HFFc6 (cell line): ENCODE results near the gene NHP2. TPM values are rescaled to one million over a fixed set of nuclear protein-coding genes. Genes with fewer than 3 reads are reported as not detected.
A peak's percentile ranks its signal among the peaks of the same experiment; 100 is the strongest.
"Not testable (repeated sequence)": the region's sequence is repeated elsewhere in the genome, so short reads cannot be mapped to it uniquely, and the experiment has no call there.

Experiments
- DNase-seq: peaks from one replicate; pipeline ENCODE4 v3.0.0-alpha.2; 2018
- H3K27ac Mint-ChIP-seq: 2 replicates; pipeline ENCODE4 v1.8.0; 2020; ENCODE audit warnings: mild to moderate bottlenecking, mixed read lengths
- H3K27me3 Mint-ChIP-seq: 2 replicates; pipeline ENCODE4 v1.8.0; 2021; ENCODE audit warnings: mild to moderate bottlenecking, moderate library complexity, mixed read lengths; ENCODE audit not compliant: insufficient read depth
- H3K36me3 Mint-ChIP-seq: 2 replicates; pipeline ENCODE4 v1.8.0; 2021; ENCODE audit warnings: low read depth, mixed read lengths
- H3K4me1 Mint-ChIP-seq: 2 replicates; pipeline ENCODE4 v1.8.0; 2020; ENCODE audit warnings: low read depth, mixed read lengths
- H3K4me3 Mint-ChIP-seq: 2 replicates; pipeline ENCODE4 v1.8.0; 2020; ENCODE audit warnings: mild to moderate bottlenecking, moderate library complexity, mixed read lengths
- H3K9me3 Mint-ChIP-seq: 2 replicates; pipeline ENCODE4 v1.8.0; 2020; ENCODE audit warnings: mild to moderate bottlenecking, mixed read lengths
- CTCF ChIP-seq: fragments of 200-600 bp; sonication (generic); IDR thresholded peaks from 2 replicates; pipeline ENCODE4 v1.5.0; 2021; ENCODE audit warnings: antibody characterized with exemption, mild to moderate bottlenecking
- total RNA-seq, 6 experiments: library from RNA; stranded (reverse); fragmentation: NEBNext Ultra II Directional; extraction: Animal tissue kit (Norgen Biotek cat#: 25700); gene quantifications; 2 replicates in 1 of 6; 3 replicates in 5 of 6; pipeline ENCODE4 v1.2.3, GENCODE V29; 2021

The NHP2 gene
- total RNA-seq, 6 experiments from 2014 or later = 172 to 204 (median 184) TPM

DNA sequence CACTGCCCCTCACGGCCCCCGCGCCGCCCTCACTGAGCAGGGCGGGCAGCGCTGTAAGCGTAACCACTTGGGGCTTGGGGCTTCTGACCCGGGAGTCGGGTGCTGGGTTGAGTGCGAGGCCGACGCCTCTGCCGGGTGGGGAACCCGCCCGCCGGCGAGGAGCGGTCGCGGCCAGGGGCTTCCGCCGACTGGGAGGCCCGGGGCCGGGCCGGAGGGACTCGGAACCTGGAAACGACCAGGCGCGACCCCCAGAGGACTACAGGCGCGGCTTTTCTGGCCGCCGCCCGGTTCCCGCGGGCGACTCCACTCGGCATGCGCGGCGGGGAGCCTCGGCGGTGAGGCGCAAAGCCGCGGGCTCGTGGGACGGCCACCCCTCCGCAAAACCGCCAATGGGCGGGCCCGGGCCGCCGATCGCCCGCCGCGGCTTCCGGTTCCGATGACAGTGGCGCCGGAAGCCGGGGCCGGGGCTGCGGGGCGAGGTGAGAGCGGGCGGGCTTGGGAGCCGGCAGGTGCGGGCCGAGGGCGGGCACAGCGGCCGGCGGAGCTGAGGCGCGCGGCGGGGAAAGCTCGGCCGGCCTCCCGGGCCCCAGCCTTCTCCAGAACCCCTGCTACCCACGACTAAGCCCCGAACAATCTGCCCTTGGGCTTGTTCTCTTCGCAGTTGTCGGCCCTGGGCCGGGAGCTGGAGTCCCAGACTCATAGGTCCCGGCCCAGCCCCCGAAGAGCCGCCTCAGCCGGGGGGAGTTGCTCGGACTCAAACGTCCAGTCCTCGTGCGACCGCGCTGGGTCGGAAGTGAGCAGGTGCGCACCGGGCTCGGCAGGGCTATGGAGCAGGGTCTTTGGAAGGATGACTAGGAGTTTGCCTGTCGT lies 22.9 kb downstream of the NHP2 start, which contains the start of gene RMND5B:
Gene RMND5B, plus strand, starts transcription at position 439 of the 870 bp plus-strand sequence. CDS start 7,106 bp downstream, outside the sequence.
- peak within 1 kb of the TSS; percentile 88 for H3K4me3 Mint-ChIP-seq
- H3K36me3 Mint-ChIP-seq = peaks cover 6% of the 10 kb centered on the region; the same call in 1 of the 2 replicates
- DNase-seq = peak; percentile 59
- peak within 1 kb of the TSS; percentile 56 for H3K27ac Mint-ChIP-seq
- peaks cover 8% of the 10 kb centered on the region for H3K4me1 Mint-ChIP-seq
- TF ChIP-seq CTCF = no peak
- no peaks in the 10 kb centered on the region for H3K9me3 Mint-ChIP-seq
- H3K27me3 Mint-ChIP-seq = peaks cover 1% of the 10 kb centered on the region

DNA sequence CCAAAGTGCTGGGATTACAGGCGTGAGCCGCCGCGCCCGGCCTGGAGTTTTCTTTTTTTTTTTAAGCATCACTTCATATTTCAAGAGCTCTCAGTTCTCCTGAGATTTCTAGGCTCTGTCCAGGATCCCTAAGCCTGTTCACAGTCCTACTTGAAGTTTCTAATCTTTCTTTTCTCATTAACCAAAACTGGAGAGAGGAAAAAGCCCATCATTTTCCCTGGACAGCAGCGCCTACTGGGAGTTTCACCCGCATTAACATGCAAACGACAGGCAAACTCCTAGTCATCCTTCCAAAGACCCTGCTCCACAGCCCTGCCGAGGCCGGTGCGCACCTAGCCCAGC lies 23.5 kb downstream of the NHP2 start:
- peak; percentile 7 for DNase-seq
- peak overlapping the region; percentile 42; the same call in 1 of the 2 replicates for H3K27ac Mint-ChIP-seq
- not testable (repeated sequence) for H3K4me1 Mint-ChIP-seq, H3K9me3 Mint-ChIP-seq, H3K36me3 Mint-ChIP-seq, H3K27me3 Mint-ChIP-seq
- peak overlapping the region; percentile 82 for H3K4me3 Mint-ChIP-seq

- no peak overlapping the region for H3K27ac Mint-ChIP-seq
- H3K4me3 Mint-ChIP-seq = no peak overlapping the region
- no peaks in the 10 kb centered on the region for H3K9me3 Mint-ChIP-seq
Observed at GRCh38 chr5:178129296-178129695, 24.4 kb downstream of the NHP2 start.

DNA sequence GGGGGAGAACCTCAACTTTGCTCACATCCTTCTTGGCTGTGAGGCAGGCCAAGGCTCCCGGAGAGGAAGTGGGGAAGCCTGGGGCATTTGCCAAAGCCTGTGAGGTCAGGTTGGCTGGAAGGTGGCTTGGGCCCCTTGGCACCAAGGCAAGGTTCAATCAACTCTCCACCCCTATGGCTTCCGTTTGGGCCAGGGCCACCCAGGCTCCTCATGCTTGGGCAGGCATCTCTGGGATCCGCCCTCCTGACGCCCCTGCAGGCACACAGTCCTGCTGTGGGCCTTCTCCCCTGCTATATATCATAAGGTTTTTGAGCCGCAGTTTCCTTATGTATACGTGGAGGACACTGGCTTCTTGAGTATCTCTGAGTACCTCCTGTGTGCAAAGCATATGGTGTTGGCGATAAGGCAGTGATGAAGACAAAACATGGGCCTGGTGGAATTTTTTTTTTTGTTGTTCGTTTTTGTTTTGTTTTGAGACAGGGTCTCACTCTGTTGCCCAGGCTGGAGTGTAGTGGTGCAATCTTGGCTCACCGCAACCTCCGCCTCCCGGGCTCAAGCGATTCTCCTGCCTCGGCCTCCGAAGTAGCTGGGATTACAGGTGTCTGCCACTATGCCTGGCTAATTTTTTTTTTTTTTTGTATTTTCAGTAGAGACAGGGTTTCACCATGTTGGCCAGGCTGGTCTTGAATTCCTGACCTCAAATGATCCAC lies 26.2 kb downstream of the NHP2 start:
- not testable (repeated sequence) for DNase-seq, H3K27ac Mint-ChIP-seq, H3K9me3 Mint-ChIP-seq, H3K4me3 Mint-ChIP-seq, H3K27me3 Mint-ChIP-seq, H3K36me3 Mint-ChIP-seq, H3K4me1 Mint-ChIP-seq

More at GRCh38 chr5:178129296-178129695, 24.4 kb downstream of the NHP2 start:
- Mint-ChIP-seq H3K36me3 (peaks cover 5% of the 10 kb centered on the region; the same call in 1 of the 2 replicates), H3K4me1 (peaks cover 8% of the 10 kb centered on the region), H3K27me3 (peaks cover 5% of the 10 kb centered on the region)
- DNase-seq = no peak
- no peak for TF ChIP-seq CTCF

GRCh38 chr5:178126556-178126955 lies 27.1 kb downstream of the NHP2 start:
- peaks cover 3% of the 10 kb centered on the region for H3K4me1 Mint-ChIP-seq
- no peak for DNase-seq
- H3K9me3 Mint-ChIP-seq = no peaks in the 10 kb centered on the region
- H3K27me3 Mint-ChIP-seq = peaks cover 7% of the 10 kb centered on the region
- H3K27ac Mint-ChIP-seq = no peak overlapping the region
- no peak for TF ChIP-seq CTCF
- no peaks in the 10 kb centered on the region for H3K36me3 Mint-ChIP-seq
- H3K4me3 Mint-ChIP-seq = no peak overlapping the region

GRCh38 chr5:178125253-178125906 lies 28.3 kb downstream of the NHP2 start:
- DNase-seq = no peak
- H3K27ac Mint-ChIP-seq = no peak overlapping the region
- H3K27me3 Mint-ChIP-seq = peaks cover 10% of the 10 kb centered on the region
- H3K4me3 Mint-ChIP-seq = no peak overlapping the region
- no peaks in the 10 kb centered on the region for H3K36me3 Mint-ChIP-seq
- no peaks in the 10 kb centered on the region for H3K9me3 Mint-ChIP-seq
- no peak for TF ChIP-seq CTCF
- H3K4me1 Mint-ChIP-seq = no peaks in the 10 kb centered on the region
